A549 (cell line): ENCODE measurements around the gene DLGAP1.

Source experiments
- POLR2A ChIP-seq: IDR thresholded peaks from 2 replicates; pipeline ENCODE4 v1.6.1; 2012; ENCODE audit warnings: mild to moderate bottlenecking, low read length
- RAD21 ChIP-seq, 2 experiments: fragments of >200 bp in 1 of 2; sonication (Bioruptor Twin) in 1 of 2; formaldehyde crosslinking in 1 of 2; IDR thresholded peaks in 1 of 2; conservative IDR thresholded peaks in 1 of 2; 2 replicates in 1 of 2; 3 replicates in 1 of 2; pipeline ENCODE4 v1.6.1; 2012 to 2018; ENCODE audit warnings: inconsistent platforms in 1 of 2
- ZFP36 ChIP-seq: fragments of 450-650 bp; IDR thresholded peaks from 2 replicates; pipeline ENCODE4 v1.6.1; 2014; ENCODE audit warnings: borderline replicate concordance; ENCODE audit not compliant: partially characterized antibody
- TF ChIP-seq, protein P1 (sequence below): fragments of >200 bp; sonication (Bioruptor Twin); formaldehyde crosslinking; IDR thresholded peaks from 3 replicates; pipeline ENCODE4 v1.5.1; 2016

DNA sequence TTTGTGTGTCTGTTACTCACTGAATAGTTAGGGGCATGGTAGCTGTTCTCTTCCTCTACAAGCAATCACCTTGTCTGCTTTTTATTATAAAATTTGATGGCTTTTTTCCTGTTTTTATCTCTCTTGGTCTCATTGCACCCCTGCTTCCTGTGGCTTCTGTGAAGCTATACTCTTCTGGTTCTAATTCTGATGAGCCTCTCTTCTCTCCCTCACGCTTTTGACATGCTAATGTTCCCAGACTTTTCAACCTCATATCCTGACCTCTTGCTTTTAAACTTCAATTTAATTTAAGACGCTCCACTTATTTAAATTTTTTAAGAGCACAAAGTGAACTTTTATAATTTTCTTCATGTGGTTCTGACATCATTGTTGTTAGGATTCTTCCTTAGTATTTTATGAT lies 361.4 kb downstream of the DLGAP1 start:
- TF ChIP-seq POLR2A: no peak
- no peak for TF ChIP-seq ZFP36
- TF ChIP-seq, protein P1, sequence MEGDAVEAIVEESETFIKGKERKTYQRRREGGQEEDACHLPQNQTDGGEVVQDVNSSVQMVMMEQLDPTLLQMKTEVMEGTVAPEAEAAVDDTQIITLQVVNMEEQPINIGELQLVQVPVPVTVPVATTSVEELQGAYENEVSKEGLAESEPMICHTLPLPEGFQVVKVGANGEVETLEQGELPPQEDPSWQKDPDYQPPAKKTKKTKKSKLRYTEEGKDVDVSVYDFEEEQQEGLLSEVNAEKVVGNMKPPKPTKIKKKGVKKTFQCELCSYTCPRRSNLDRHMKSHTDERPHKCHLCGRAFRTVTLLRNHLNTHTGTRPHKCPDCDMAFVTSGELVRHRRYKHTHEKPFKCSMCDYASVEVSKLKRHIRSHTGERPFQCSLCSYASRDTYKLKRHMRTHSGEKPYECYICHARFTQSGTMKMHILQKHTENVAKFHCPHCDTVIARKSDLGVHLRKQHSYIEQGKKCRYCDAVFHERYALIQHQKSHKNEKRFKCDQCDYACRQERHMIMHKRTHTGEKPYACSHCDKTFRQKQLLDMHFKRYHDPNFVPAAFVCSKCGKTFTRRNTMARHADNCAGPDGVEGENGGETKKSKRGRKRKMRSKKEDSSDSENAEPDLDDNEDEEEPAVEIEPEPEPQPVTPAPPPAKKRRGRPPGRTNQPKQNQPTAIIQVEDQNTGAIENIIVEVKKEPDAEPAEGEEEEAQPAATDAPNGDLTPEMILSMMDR: no peak
- TF ChIP-seq RAD21 (conservative IDR thresholded peaks at IDR 0.05 in 1 of 2, IDR thresholded peaks at IDR 0.05 in 1 of 2): no peak
